ENCODE measurements around the gene DNAJC11.

The DNAJC11 gene

DNA sequence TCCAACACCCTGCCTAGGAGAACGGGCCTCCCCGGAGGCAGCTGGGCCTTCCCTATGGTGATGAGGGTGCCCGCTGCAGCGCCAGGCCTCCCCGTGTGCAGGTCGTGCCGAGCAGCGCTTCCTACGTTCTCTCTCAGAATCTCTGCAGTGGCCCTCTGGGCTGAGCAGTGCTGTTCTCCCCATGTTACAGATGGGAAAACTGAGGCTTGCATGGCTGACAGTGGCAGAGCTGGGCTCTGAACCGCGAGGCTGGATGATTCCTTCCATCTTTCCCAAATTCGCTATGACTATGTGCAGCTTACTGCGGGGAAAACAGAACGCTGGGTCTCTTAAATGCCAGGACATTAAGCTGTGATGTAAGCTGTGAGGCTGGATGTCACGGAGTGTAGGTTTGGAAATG lies 107.8 kb downstream of the DNAJC11 start:
- no peak for TF ChIP-seq ZFX (IDR thresholded peaks at IDR 0.05; ENCODE audit: borderline replicate concordance)
- TF ChIP-seq, protein P1, sequence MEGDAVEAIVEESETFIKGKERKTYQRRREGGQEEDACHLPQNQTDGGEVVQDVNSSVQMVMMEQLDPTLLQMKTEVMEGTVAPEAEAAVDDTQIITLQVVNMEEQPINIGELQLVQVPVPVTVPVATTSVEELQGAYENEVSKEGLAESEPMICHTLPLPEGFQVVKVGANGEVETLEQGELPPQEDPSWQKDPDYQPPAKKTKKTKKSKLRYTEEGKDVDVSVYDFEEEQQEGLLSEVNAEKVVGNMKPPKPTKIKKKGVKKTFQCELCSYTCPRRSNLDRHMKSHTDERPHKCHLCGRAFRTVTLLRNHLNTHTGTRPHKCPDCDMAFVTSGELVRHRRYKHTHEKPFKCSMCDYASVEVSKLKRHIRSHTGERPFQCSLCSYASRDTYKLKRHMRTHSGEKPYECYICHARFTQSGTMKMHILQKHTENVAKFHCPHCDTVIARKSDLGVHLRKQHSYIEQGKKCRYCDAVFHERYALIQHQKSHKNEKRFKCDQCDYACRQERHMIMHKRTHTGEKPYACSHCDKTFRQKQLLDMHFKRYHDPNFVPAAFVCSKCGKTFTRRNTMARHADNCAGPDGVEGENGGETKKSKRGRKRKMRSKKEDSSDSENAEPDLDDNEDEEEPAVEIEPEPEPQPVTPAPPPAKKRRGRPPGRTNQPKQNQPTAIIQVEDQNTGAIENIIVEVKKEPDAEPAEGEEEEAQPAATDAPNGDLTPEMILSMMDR (IDR thresholded peaks at IDR 0.05) = no peak
- no peak overlapping the region for H3K27ac ChIP-seq

DNA sequence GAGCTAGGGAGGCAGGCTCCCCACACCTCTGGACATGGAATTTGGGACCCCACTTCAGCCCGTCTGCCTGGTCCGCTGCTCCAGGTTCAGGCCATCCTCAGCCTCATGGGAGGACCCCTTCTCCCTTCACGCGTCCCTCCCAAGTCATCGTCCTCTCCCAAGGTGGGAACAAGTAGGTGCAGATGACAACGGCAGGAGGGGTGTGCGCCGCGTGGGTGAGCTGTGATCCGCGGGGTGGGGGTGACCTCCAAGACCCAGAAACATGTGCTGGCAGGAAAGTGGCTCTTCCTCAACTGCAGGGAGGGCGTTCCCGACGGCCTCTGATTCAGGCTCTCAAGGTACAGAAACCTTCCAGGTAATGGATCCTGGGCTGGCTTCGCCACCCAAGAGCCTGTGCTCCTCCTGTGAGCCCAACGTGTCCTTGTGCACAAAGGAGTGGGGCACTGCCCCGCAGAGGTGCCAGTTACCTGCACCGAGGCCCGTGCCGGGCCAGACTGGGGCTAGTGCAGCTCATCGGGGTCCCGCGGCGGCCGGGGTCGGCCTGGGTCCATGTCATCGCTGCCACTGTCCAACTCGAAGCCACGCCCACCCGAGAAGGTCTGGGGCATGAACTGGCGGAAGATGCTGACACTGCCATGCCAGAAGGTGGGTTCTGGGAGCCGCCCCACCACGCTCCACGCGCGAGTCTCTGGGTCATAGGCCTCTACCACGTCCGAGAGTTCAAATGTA lies 108.6 kb downstream of the DNAJC11 start:
- no peak for TF ChIP-seq ZFX (IDR thresholded peaks at IDR 0.05; ENCODE audit: borderline replicate concordance)
- TF ChIP-seq, protein P1 (IDR thresholded peaks at IDR 0.05) = no peak
- H3K27ac ChIP-seq = no peak overlapping the region

DNA sequence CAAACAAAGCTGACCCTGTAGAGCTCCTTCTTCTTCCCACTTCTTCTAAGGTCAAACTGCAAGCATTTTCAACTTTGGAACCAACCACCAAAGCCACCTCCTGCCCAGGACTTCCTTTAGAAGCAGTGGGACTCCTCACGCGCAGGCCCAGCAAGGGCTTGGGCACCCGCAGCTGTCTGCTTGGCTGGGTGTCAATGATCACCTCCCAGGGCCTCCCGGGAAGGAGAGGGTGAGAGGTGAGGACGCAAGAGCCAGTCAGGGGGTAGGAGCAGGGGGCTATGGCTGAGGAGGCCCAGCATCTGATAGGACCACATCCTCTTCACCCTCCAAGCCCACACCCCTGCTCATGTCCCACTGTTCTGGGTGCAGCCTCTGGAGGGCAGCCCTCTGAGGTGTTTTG lies 109.2 kb downstream of the DNAJC11 start:
- TF ChIP-seq, protein P1 (IDR thresholded peaks at IDR 0.05) = no peak
- no peak for TF ChIP-seq ZFX (IDR thresholded peaks at IDR 0.05; ENCODE audit: borderline replicate concordance)
- H3K27ac ChIP-seq = no peak overlapping the region

DNA sequence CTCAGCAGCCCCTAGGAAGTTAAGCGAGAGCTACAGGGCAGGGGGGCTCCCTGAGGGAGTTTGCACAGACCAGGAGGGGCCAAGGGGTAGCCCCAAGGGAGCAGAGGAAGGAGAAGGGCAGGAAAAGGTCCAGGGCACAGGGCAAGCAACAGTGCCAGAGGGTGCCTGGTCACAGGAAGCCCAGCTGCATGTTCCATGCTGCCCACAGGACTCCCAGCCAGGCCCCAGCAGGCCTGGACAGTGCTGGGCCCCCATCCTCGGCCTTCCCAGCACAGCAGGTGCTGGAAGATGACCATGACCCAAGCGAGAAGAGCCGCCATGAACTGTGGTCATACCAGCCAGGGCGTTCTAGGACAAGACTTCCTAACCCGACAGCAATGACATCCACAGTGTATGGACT lies 110.0 kb downstream of the DNAJC11 start:
- H3K27ac ChIP-seq = no peak overlapping the region
- no peak for TF ChIP-seq ZFX (IDR thresholded peaks at IDR 0.05; ENCODE audit: borderline replicate concordance)
- TF ChIP-seq, protein P1 (IDR thresholded peaks at IDR 0.05) = no peak

DNA sequence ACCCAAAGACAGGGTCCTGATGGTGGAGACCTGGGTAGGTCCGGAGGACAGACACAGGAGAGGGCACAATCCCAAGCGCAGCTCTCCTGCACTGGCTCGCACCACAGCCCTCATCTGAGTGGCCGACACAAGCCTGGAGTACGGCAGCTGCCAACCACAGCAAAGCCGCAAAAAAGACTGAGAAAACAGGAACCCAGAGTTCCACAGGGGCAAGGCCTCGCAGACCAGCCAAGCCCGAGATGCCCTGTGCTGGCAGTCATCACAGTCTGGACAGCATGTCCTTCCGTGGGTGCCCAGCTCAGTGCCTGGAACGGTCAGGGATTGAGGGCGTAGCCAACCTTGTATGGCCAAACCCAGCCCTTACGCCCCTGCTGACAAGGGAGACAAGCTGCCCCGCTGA lies 110.4 kb downstream of the DNAJC11 start:
- H3K27ac ChIP-seq = no peak overlapping the region
- TF ChIP-seq ZFX (IDR thresholded peaks at IDR 0.05; ENCODE audit: borderline replicate concordance) = no peak
- TF ChIP-seq, protein P1 (IDR thresholded peaks at IDR 0.05) = no peak

DNA sequence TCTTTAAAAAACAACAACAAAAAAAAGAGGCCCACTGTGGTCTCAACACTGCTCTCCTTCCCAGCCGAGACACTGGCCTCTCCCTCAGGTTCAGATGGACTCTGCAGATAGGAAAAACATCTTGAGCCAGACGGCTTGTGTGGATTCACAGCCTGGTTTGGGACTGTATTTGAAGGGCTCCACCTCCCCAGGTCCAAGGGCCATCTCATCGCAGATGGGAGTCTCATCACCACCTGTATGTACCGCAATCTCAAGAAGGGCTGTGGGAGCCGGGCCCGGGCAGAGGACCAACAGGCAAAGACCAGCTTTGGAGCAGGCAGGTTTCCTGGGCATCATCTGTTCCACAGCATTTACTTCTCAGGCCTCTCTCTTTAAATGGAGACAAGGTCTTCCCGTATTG lies 111.6 kb downstream of the DNAJC11 start:
- TF ChIP-seq, protein P1 (IDR thresholded peaks at IDR 0.05) = no peak
- TF ChIP-seq ZFX (IDR thresholded peaks at IDR 0.05; ENCODE audit: borderline replicate concordance) = no peak
- H3K27ac ChIP-seq = no peak overlapping the region

DNA sequence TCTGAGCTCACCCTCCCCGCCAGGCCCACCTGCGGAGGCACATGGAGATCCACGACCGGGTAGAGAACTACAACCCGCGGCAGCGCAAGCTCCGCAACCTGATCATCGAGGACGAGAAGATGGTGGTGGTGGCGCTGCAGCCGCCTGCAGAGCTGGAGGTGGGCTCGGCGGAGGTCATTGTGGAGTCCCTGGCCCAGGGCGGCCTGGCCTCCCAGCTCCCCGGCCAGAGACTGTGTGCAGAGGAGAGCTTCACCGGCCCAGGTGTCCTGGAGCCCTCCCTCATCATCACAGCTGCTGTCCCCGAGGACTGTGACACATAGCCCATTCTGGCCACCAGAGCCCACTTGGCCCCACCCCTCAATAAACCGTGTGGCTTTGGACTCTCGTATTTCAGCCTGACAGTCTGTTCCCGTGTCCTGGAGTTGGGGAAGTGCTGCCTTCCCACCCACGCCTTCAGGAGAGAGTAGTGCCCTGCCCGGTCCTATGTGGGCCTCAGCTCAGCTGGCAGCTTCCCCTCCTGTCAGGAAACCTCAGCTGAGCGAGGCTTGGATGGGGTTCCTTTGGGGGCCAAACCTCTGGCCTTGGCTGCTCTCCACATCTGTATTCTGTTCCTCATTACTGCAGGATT lies 112.6 kb downstream of the DNAJC11 start:
- no peak for TF ChIP-seq ZFX (IDR thresholded peaks at IDR 0.05; ENCODE audit: borderline replicate concordance)
- TF ChIP-seq, protein P1 (IDR thresholded peaks at IDR 0.05) = no peak
- no peak overlapping the region for H3K27ac ChIP-seq
